ENCODE measurements around the gene ASPN.
A peak's percentile ranks its signal among the peaks of the same experiment; 100 is the strongest.

ASPN gene

GRCh38 chr9:92486371-92486770, 4.1 kb upstream of the ASPN start:
- no peak overlapping the region for H3K27ac ChIP-seq (ENCODE audit: low read length, poor library complexity, severe bottlenecking)
- no peaks in the 10 kb centered on the region for H3K36me3 ChIP-seq (ENCODE audit: control insufficient read depth in 1 of 2, insufficient read depth in 2 of 2, low read depth in 1 of 2, low read length in 2 of 2)
- 17% methylated on average over 1 of the region's 3 CpGs for WGBS

DNA sequence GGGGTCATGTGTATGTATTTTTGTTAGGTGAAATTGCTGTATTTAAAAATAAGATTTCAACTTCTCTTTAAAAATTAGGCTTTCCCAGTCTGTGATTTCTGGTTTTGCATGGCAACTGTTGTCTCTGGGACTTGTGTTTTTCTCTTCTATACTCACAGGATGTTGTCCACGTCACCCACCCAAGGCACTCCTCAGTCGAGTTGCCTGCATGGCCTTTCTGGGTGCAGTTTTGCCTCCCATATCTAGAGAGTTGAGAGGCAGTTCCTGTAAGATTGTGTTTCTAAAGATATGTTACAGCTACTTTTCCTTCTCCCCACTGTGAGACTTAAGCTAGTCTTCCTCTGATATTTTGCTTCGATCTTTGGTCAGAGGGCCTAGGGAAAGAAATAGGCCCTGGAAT, 2.3 kb upstream of the ASPN start:
- 100% methylated on average over 1 of the region's 3 CpGs for WGBS
- Histone ChIP-seq H3K14ac (ENCODE audit: low read length in 2 of 2) (peak overlapping the region; percentile 25 to 36), H3K27me3 (ENCODE audit: control insufficient read depth in 1 of 2, insufficient read depth in 1 of 2, low read length in 2 of 2) (no peaks in the 10 kb centered on the region), H3K23ac (ENCODE audit: low read length in 2 of 2) (peak overlapping the region in 1 of 2 experiments; percentile 96), H4K8ac (ENCODE audit: low read length) (peak overlapping the region; percentile 74), H3K4me2 (ENCODE audit: low read length, poor library complexity, severe bottlenecking) (no peak overlapping the region), H2AK5ac (ENCODE audit: low read length, severe bottlenecking) (no peak overlapping the region), H2BK5ac (ENCODE audit: low read depth, low read length, poor library complexity, severe bottlenecking) (no peak overlapping the region), H3K27ac (ENCODE audit: low read length, poor library complexity, severe bottlenecking) (no peak overlapping the region), H2BK120ac (ENCODE audit: low read depth, low read length) (peak overlapping the region; percentile 64), H3K4ac (ENCODE audit: low read depth in 1 of 2, low read length in 2 of 2) (peak overlapping the region; percentile 66 to 88), H2BK12ac (ENCODE audit: low read length in 2 of 2) (peak overlapping the region; percentile 85 to 90), H3K79me1 (replicated peaks; ENCODE audit: low read length, poor library complexity, severe bottlenecking) (no peaks in the 10 kb centered on the region), H3K9me3 (ENCODE audit: control insufficient read depth, low read length) (no peaks in the 10 kb centered on the region), H2BK15ac (ENCODE audit: low read depth, poor library complexity, severe bottlenecking) (no peak overlapping the region), H3K36me3 (ENCODE audit: control insufficient read depth in 1 of 2, insufficient read depth in 2 of 2, low read depth in 1 of 2, low read length in 2 of 2) (no peaks in the 10 kb centered on the region), H3K4me1 (ENCODE audit: control insufficient read depth, insufficient read depth, low read depth, low read length) (peaks cover 4% of the 10 kb centered on the region), H3K4me3 (ENCODE audit: insufficient read depth in 1 of 2, low read depth in 1 of 2, low read length in 2 of 2) (no peak overlapping the region), H3K18ac (ENCODE audit: low read depth in 1 of 2, low read length in 2 of 2) (peak overlapping the region; percentile 72 to 95), H4K91ac (ENCODE audit: low read length) (no peak overlapping the region), H2AFZ (ENCODE audit: low read depth, low read length) (no peak overlapping the region), H3K9ac (ENCODE audit: low read length) (peak overlapping the region; percentile 17)
- DNase-seq = peak; percentile 41

More at GRCh38 chr9:92486371-92486770, 4.1 kb upstream of the ASPN start:
- Histone ChIP-seq H2AK5ac (ENCODE audit: low read length, severe bottlenecking) (no peak overlapping the region), H4K91ac (ENCODE audit: low read length) (no peak overlapping the region), H3K14ac (ENCODE audit: low read length in 2 of 2) (no peak overlapping the region), H4K8ac (ENCODE audit: low read length) (no peak overlapping the region), H3K23ac (ENCODE audit: low read length in 2 of 2) (no peak overlapping the region), H3K18ac (ENCODE audit: low read depth in 1 of 2, low read length in 2 of 2) (peak overlapping the region in 1 of 2 experiments; percentile 76), H2BK12ac (ENCODE audit: low read length in 2 of 2) (no peak overlapping the region), H3K4me3 (ENCODE audit: insufficient read depth in 1 of 2, low read depth in 1 of 2, low read length in 2 of 2) (no peak overlapping the region), H3K9me3 (ENCODE audit: control insufficient read depth, low read length) (no peaks in the 10 kb centered on the region), H3K4ac (ENCODE audit: low read depth in 1 of 2, low read length in 2 of 2) (no peak overlapping the region), H3K9ac (ENCODE audit: low read length) (no peak overlapping the region), H2BK120ac (ENCODE audit: low read depth, low read length) (no peak overlapping the region), H2BK15ac (ENCODE audit: low read depth, poor library complexity, severe bottlenecking) (no peak overlapping the region), H3K79me1 (replicated peaks; ENCODE audit: low read length, poor library complexity, severe bottlenecking) (no peaks in the 10 kb centered on the region), H2AFZ (ENCODE audit: low read depth, low read length) (no peak overlapping the region), H3K4me2 (ENCODE audit: low read length, poor library complexity, severe bottlenecking) (no peak overlapping the region), H2BK5ac (ENCODE audit: low read depth, low read length, poor library complexity, severe bottlenecking) (no peak overlapping the region), H3K27me3 (ENCODE audit: control insufficient read depth in 1 of 2, insufficient read depth in 1 of 2, low read length in 2 of 2) (no peaks in the 10 kb centered on the region), H3K4me1 (ENCODE audit: control insufficient read depth, insufficient read depth, low read depth, low read length) (peaks cover 3% of the 10 kb centered on the region)
- no peak for DNase-seq

DNA sequence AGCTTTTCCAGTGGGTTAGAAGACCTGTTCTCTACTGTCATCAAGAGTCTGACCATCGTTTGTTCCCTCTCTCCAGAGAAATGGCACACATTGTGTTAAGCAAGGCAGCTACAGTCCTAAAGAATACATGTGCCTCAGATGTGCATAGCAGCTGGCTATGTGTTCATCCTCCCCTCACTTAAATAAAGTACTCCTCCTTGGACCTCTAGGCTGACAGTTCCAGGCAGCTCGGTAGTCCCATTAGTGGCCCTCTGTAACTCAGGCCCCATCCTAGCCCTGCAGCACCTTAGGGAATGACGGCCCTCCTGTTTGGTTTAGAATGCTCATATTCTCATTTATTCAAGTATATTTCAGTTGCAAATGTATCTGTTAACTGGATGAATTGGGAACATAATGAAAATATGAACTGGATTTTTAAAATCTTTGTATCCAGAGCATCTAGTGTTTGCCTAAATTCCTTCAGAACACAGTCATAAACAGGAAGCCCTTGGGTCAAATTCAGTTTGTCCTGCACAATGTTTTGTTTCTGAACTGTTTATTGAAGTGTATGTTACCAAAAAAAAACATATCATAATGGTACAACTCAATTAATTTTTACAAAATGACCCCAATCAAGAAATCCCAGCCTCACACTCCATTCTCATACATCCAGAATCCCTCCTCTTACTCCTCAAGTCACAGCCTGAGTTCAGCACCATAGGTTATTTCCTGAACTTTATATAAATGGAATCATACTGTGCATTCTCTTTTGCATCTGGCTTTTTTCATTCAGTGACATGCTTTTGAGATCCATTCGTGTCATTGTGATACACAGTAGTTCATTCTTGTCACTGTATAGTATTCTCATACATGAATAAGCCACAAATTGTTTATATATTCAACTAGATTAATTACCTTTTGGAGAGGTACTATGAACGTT, 1.6 kb upstream of the ASPN start:
- no peaks in the 10 kb centered on the region for H3K79me1 ChIP-seq (replicated peaks; ENCODE audit: low read length, poor library complexity, severe bottlenecking)
- H3K27ac ChIP-seq (ENCODE audit: low read length, poor library complexity, severe bottlenecking) = no peak overlapping the region
- peak overlapping the region; percentile 17 for H3K9ac ChIP-seq (ENCODE audit: low read length)
- peak overlapping the region; percentile 84 for H4K91ac ChIP-seq (ENCODE audit: low read length)
- peak overlapping the region; percentile 46 to 95 for H3K4ac ChIP-seq (ENCODE audit: low read depth in 1 of 2, low read length in 2 of 2)
- H3K23ac ChIP-seq (ENCODE audit: low read length in 2 of 2) = no peak overlapping the region
- H2AFZ ChIP-seq (ENCODE audit: low read depth, low read length) = peak overlapping the region; percentile 29
- H3K4me1 ChIP-seq (ENCODE audit: control insufficient read depth, insufficient read depth, low read depth, low read length) = peaks cover 3% of the 10 kb centered on the region
- no peaks in the 10 kb centered on the region for H3K27me3 ChIP-seq (ENCODE audit: control insufficient read depth in 1 of 2, insufficient read depth in 1 of 2, low read length in 2 of 2)
- H2BK15ac ChIP-seq (ENCODE audit: low read depth, poor library complexity, severe bottlenecking) = peak overlapping the region; percentile 56
- H3K9me3 ChIP-seq (ENCODE audit: control insufficient read depth, low read length) = no peaks in the 10 kb centered on the region
- H2BK12ac ChIP-seq (ENCODE audit: low read length in 2 of 2) = peak overlapping the region; percentile 70 to 97
- H3K4me3 ChIP-seq (ENCODE audit: insufficient read depth in 1 of 2, low read depth in 1 of 2, low read length in 2 of 2) = peak overlapping the region in 1 of 2 experiments; percentile 35
- peak overlapping the region; percentile 90 to 95 for H3K18ac ChIP-seq (ENCODE audit: low read depth in 1 of 2, low read length in 2 of 2)
- 60% methylated on average over 2 of the region's 5 CpGs for WGBS
- no peaks in the 10 kb centered on the region for H3K36me3 ChIP-seq (ENCODE audit: control insufficient read depth in 1 of 2, insufficient read depth in 2 of 2, low read depth in 1 of 2, low read length in 2 of 2)
- DNase-seq = peak; percentile 55
- H2BK120ac ChIP-seq (ENCODE audit: low read depth, low read length) = peak overlapping the region; percentile 24
- peak overlapping the region in 1 of 2 experiments; percentile 95 for H3K14ac ChIP-seq (ENCODE audit: low read length in 2 of 2)
- H2BK5ac ChIP-seq (ENCODE audit: low read depth, low read length, poor library complexity, severe bottlenecking) = no peak overlapping the region
- H3K4me2 ChIP-seq (ENCODE audit: low read length, poor library complexity, severe bottlenecking) = no peak overlapping the region
- H2AK5ac ChIP-seq (ENCODE audit: low read length, severe bottlenecking) = no peak overlapping the region
- peak overlapping the region; percentile 83 for H4K8ac ChIP-seq (ENCODE audit: low read length)

DNA sequence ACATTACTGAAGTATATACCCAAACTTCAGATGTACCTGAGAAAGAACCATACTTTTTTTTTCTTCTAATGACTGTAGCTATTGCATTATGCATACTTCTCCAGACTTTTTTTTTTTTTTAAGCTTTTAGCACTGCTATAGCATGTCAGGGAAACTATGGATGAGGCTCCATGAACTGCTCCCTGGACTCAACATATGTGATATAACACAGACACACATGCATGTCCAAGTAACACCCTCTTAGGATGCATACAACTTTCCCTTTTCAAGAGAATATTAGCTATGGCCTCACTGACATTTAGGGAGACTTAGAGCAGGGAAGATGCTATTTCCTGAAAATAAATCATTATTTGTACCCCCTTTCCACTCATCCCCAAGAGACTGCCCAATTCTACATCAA, 499 bp upstream of the ASPN start:
- no peak overlapping the region for H2AK5ac ChIP-seq (ENCODE audit: low read length, severe bottlenecking)
- H2BK5ac ChIP-seq (ENCODE audit: low read depth, low read length, poor library complexity, severe bottlenecking) = no peak overlapping the region
- H2BK120ac ChIP-seq (ENCODE audit: low read depth, low read length) = no peak overlapping the region
- H3K27me3 ChIP-seq (ENCODE audit: control insufficient read depth in 1 of 2, insufficient read depth in 1 of 2, low read length in 2 of 2) = no peaks in the 10 kb centered on the region
- peaks cover 3% of the 10 kb centered on the region for H3K4me1 ChIP-seq (ENCODE audit: control insufficient read depth, insufficient read depth, low read depth, low read length)
- no peak overlapping the region for H3K4me2 ChIP-seq (ENCODE audit: low read length, poor library complexity, severe bottlenecking)
- no peak overlapping the region for H3K18ac ChIP-seq (ENCODE audit: low read depth in 1 of 2, low read length in 2 of 2)
- no peak overlapping the region for H3K4ac ChIP-seq (ENCODE audit: low read depth in 1 of 2, low read length in 2 of 2)
- H2AFZ ChIP-seq (ENCODE audit: low read depth, low read length) = no peak overlapping the region
- no peaks in the 10 kb centered on the region for H3K36me3 ChIP-seq (ENCODE audit: control insufficient read depth in 1 of 2, insufficient read depth in 2 of 2, low read depth in 1 of 2, low read length in 2 of 2)
- no peak overlapping the region for H2BK12ac ChIP-seq (ENCODE audit: low read length in 2 of 2)
- no peak overlapping the region for H3K4me3 ChIP-seq (ENCODE audit: insufficient read depth in 1 of 2, low read depth in 1 of 2, low read length in 2 of 2)
- DNase-seq = no peak
- H3K9me3 ChIP-seq (ENCODE audit: control insufficient read depth, low read length) = no peaks in the 10 kb centered on the region
- no peak overlapping the region for H2BK15ac ChIP-seq (ENCODE audit: low read depth, poor library complexity, severe bottlenecking)
- H3K9ac ChIP-seq (ENCODE audit: low read length) = peak overlapping the region; percentile 88
- H3K23ac ChIP-seq (ENCODE audit: low read length in 2 of 2) = no peak overlapping the region
- no peaks in the 10 kb centered on the region for H3K79me1 ChIP-seq (replicated peaks; ENCODE audit: low read length, poor library complexity, severe bottlenecking)
- no peak overlapping the region for H4K91ac ChIP-seq (ENCODE audit: low read length)
- H3K14ac ChIP-seq (ENCODE audit: low read length in 2 of 2) = no peak overlapping the region
- H3K27ac ChIP-seq (ENCODE audit: low read length, poor library complexity, severe bottlenecking) = no peak overlapping the region
- no peak overlapping the region for H4K8ac ChIP-seq (ENCODE audit: low read length)

Measured in mesenchymal stem cell (in vitro differentiated cells and primary cell).